Brain microvascular endothelial cell (primary cell): ENCODE data around the gene TNPO3.
A peak's percentile ranks its signal among the peaks of the same experiment; 100 is the strongest.

Source experiments
- DNase-seq: peaks from one replicate; pipeline ENCODE4 v3.0.0-alpha.2; 2020
- H3K27ac ChIP-seq: fragments of 250-450 bp; sonication (Bioruptor Pico); 2 replicates; pipeline ENCODE4 v1.5.1; 2020; ENCODE audit warnings: mild to moderate bottlenecking, moderate library complexity
- H3K27me3 ChIP-seq: fragments of 250-450 bp; sonication (Bioruptor Pico); replicated peaks from 2 replicates; pipeline ENCODE4 v1.5.1; 2020; ENCODE audit warnings: mild to moderate bottlenecking
- H3K36me3 ChIP-seq: fragments of 250-450 bp; sonication (Bioruptor Pico); replicated peaks from 2 replicates; pipeline ENCODE4 v1.5.1; 2020; ENCODE audit warnings: mild to moderate bottlenecking
- H3K4me3 ChIP-seq: 2 replicates; pipeline ENCODE4 v1.5.1; 2011; ENCODE audit warnings: low read depth, mild to moderate bottlenecking, control low read depth, low read length, moderate library complexity
- CTCF ChIP-seq: IDR thresholded peaks from 2 replicates; pipeline ENCODE4 v1.5.1; 2011; ENCODE audit warnings: low read depth, mild to moderate bottlenecking, moderate library complexity, low read length, control low read depth, inconsistent platforms; ENCODE audit errors: missing control alignments
- in situ Hi-C: cut with HindIII; loops from 2 replicates; pipeline ENCODE4 v1.10.0; 2017; ENCODE audit warnings: low sequenced_read_pairs, low pct_ligation_motif_present

The TNPO3 gene

GRCh38 chr7:128940494-128941322 lies 114.2 kb downstream of the TNPO3 start:
- H3K27me3 ChIP-seq, result peaks cover 42% of the 10 kb centered on the region
- H3K4me3 ChIP-seq, result no peak overlapping the region
- H3K36me3 ChIP-seq, result no peaks in the 10 kb centered on the region
- in situ Hi-C loops, result no loop called here
- TF ChIP-seq CTCF, result no peak
- no peak overlapping the region for H3K27ac ChIP-seq
- DNase-seq, result no peak

- Histone ChIP-seq H3K4me3 (no peak overlapping the region), H3K27me3 (peaks cover 42% of the 10 kb centered on the region), H3K36me3 (no peaks in the 10 kb centered on the region), H3K27ac (no peak overlapping the region)
- in situ Hi-C loops, result no loop called here
- peak; percentile 3 for TF ChIP-seq CTCF
- DNase-seq, result no peak
These were observed 115.0 kb downstream of the TNPO3 start for GRCh38 chr7:128939861-128940410.

GRCh38 chr7:128939075-128939860 lies 115.6 kb downstream of the TNPO3 start:
- H3K27ac ChIP-seq, result no peak overlapping the region
- TF ChIP-seq CTCF, result no peak
- H3K27me3 ChIP-seq, result peaks cover 42% of the 10 kb centered on the region
- no peak overlapping the region for H3K4me3 ChIP-seq
- no peak for DNase-seq
- H3K36me3 ChIP-seq, result no peaks in the 10 kb centered on the region
- in situ Hi-C loops, result no loop called here

GRCh38 chr7:128938544-128939074 lies 116.3 kb downstream of the TNPO3 start:
- TF ChIP-seq CTCF, result no peak
- no peak for DNase-seq

GRCh38 chr7:128937647-128938543 lies 117.0 kb downstream of the TNPO3 start, which contains the start of gene IRF5:
TSS of gene IRF5 (plus strand) at chr7:128937927. CDS start at chr7:128942082, 4,155 bp downstream.
- no peak within 1 kb of the TSS for H3K27ac ChIP-seq
- no peaks in the 10 kb centered on the region for H3K36me3 ChIP-seq
- in situ Hi-C loops, result no loop called here
- no peak for TF ChIP-seq CTCF
- no peak for DNase-seq
- H3K4me3 ChIP-seq, result peak within 1 kb of the TSS; percentile 33
- H3K27me3 ChIP-seq, result peaks cover 42% of the 10 kb centered on the region

More at GRCh38 chr7:128938544-128939074, 116.3 kb downstream of the TNPO3 start:
- Histone ChIP-seq H3K27me3 (peaks cover 42% of the 10 kb centered on the region), H3K36me3 (no peaks in the 10 kb centered on the region), H3K4me3 (peak overlapping the region; percentile 33), H3K27ac (no peak overlapping the region)
- in situ Hi-C loops, result no loop called here
